AG09319 (cell line): Measurements from ENCODE around the gene RASSF8.
A peak's percentile ranks its signal among the peaks of the same experiment; 100 is the strongest.

Source experiments
- DNase-seq: peaks from one replicate; pipeline ENCODE4 v3.0.0-alpha.2; 2010; ENCODE audit warnings: low read depth; ENCODE audit errors: extremely low read depth
- CTCF ChIP-seq: IDR thresholded peaks from 2 replicates; pipeline ENCODE4 v1.5.1; 2011; ENCODE audit warnings: low read depth, mild to moderate bottlenecking, inconsistent platforms, low read length, moderate library complexity

RASSF8 gene

GRCh38 chr12:26123482-26123980 is 165.0 kb downstream of the RASSF8 start:
- TF ChIP-seq CTCF, result no peak
- DNase-seq, result no peak

- DNase-seq, result no peak
- TF ChIP-seq CTCF, result no peak
Observed at GRCh38 chr12:26124446-26125399, 166.2 kb downstream of the RASSF8 start, which contains the start of gene BHLHE41. BHLHE41 (minus strand) TSS chr12:26125037; CDS start chr12:26124779, 258 bp downstream.

GRCh38 chr12:26125400-26126339 is 167.2 kb downstream of the RASSF8 start:
- no peak for TF ChIP-seq CTCF
- peak; percentile 24 for DNase-seq

GRCh38 chr12:26126340-26127284 is 168.1 kb downstream of the RASSF8 start:
- DNase-seq, result no peak
- no peak for TF ChIP-seq CTCF

GRCh38 chr12:26127404-26127803 is 168.9 kb downstream of the RASSF8 start:
- no peak for DNase-seq
- no peak for TF ChIP-seq CTCF

- DNase-seq, result no peak
- no peak for TF ChIP-seq CTCF
Observed at GRCh38 chr12:26128168-26128567, 169.7 kb downstream of the RASSF8 start.
